Neural progenitor cell (in vitro differentiated cells): Measurements from ENCODE around the gene DUSP18. TPM values are rescaled to one million over a fixed set of nuclear protein-coding genes. Genes with fewer than 3 reads are reported as not detected.

ENCODE experiments used
- DNase-seq: peaks from one replicate; pipeline ENCODE4 v3.0.0-alpha.2; 2016; ENCODE audit warnings: low spot score
- H2AFZ ChIP-seq: fragments of 200-600 bp; sonication (generic); replicated peaks from 2 replicates; pipeline ENCODE4 v1.6.1; 2016; ENCODE audit warnings: antibody characterized with exemption
- H3F3A ChIP-seq: fragments of 200-600 bp; sonication (generic); 2 replicates; pipeline ENCODE4 v1.6.1; 2016; ENCODE audit warnings: antibody characterized with exemption, low read depth
- H3K27ac ChIP-seq: fragments of 200-600 bp; sonication (generic); 2 replicates; pipeline ENCODE4 v1.5.1; 2016; ENCODE audit warnings: mild to moderate bottlenecking
- H3K27me3 ChIP-seq: fragments of 200-600 bp; sonication (generic); 2 replicates; pipeline ENCODE4 v1.6.1; 2016; ENCODE audit warnings: mild to moderate bottlenecking, moderate library complexity
- H3K36me3 ChIP-seq: fragments of 200-600 bp; sonication (generic); 2 replicates; pipeline ENCODE4 v1.5.1; 2016
- H3K4me1 ChIP-seq: fragments of 200-600 bp; sonication (generic); 2 replicates; pipeline ENCODE4 v1.6.1; 2016; ENCODE audit warnings: mixed run types
- H3K4me2 ChIP-seq: fragments of 200-600 bp; sonication (generic); 2 replicates; pipeline ENCODE4 v1.6.1; 2016
- H3K4me3 ChIP-seq: fragments of 200-600 bp; sonication (generic); 2 replicates; pipeline ENCODE4 v1.5.1; 2016
- H3K79me2 ChIP-seq: fragments of 200-600 bp; sonication (generic); 2 replicates; pipeline ENCODE4 v1.6.1; 2016; ENCODE audit warnings: low read depth
- H3K9ac ChIP-seq: fragments of 200-600 bp; sonication (generic); 2 replicates; pipeline ENCODE4 v1.6.1; 2016
- H3K9me3 ChIP-seq: fragments of 200-600 bp; sonication (generic); 2 replicates; pipeline ENCODE4 v1.5.1; 2016; ENCODE audit warnings: low read depth
- H4K20me1 ChIP-seq: fragments of 200-600 bp; sonication (generic); 2 replicates; pipeline ENCODE4 v1.6.1; 2016; ENCODE audit warnings: low read depth
- H3K27ac Mint-ChIP-seq: 3 replicates; pipeline ENCODE4 v1.8.0; 2021; ENCODE audit warnings: mixed read lengths
- H3K27me3 Mint-ChIP-seq: 2 replicates; pipeline ENCODE4 v1.8.0; 2022; ENCODE audit warnings: low read depth, mild to moderate bottlenecking, inconsistent platforms, moderate library complexity, mixed read lengths; ENCODE audit not compliant: insufficient read depth
- H3K36me3 Mint-ChIP-seq: 3 replicates; pipeline ENCODE4 v1.8.0; 2021; ENCODE audit warnings: mixed read lengths
- H3K4me1 Mint-ChIP-seq: 3 replicates; pipeline ENCODE4 v1.8.0; 2021; ENCODE audit warnings: mixed read lengths
- H3K4me3 Mint-ChIP-seq: 3 replicates; pipeline ENCODE4 v1.8.0; 2021; ENCODE audit warnings: mild to moderate bottlenecking, moderate library complexity, mixed read lengths
- H3K9me3 Mint-ChIP-seq: 3 replicates; pipeline ENCODE4 v1.8.0; 2020; ENCODE audit warnings: mixed read lengths
- CTCF ChIP-seq: fragments of 200-600 bp; sonication (generic); IDR thresholded peaks from 2 replicates; pipeline ENCODE4 v1.5.1; 2017; ENCODE audit warnings: antibody characterized with exemption, mild to moderate bottlenecking
- EZH2 ChIP-seq: fragments of 200-600 bp; sonication (generic); IDR thresholded peaks from 2 replicates; pipeline ENCODE4 v1.6.1; 2017; ENCODE audit warnings: antibody characterized with exemption, mild to moderate bottlenecking, moderate library complexity
- EZH2phosphoT487 ChIP-seq: fragments of 200-600 bp; sonication (generic); IDR thresholded peaks from 2 replicates; pipeline ENCODE4 v1.6.1; 2017; ENCODE audit warnings: antibody characterized with exemption
- total RNA-seq: library from RNA; depleted of rRNA; stranded (reverse); fragments of >200 nt; gene quantifications from 2 replicates; pipeline ENCODE4 v1.2.3, GENCODE V29; 2015; ENCODE audit warnings: low replicate concordance

DUSP18 gene
- total RNA-seq, 1 donor from 2014 or later, result 3.1 TPM

GRCh38 chr22:30614268-30614667 is 53.4 kb downstream of the DUSP18 start:
- Histone ChIP-seq H3K79me2 (peaks cover 6% of the 10 kb centered on the region), H4K20me1 (no peaks in the 10 kb centered on the region), H2AFZ (no peak overlapping the region), H3K27me3 (no peaks in the 10 kb centered on the region), H3K9me3 (no peaks in the 10 kb centered on the region), H3K4me3 (no peak overlapping the region), H3K9ac (no peak overlapping the region), H3F3A (no peaks in the 10 kb centered on the region), H3K27ac (no peak overlapping the region), H3K36me3 (peaks cover under 1% of the 10 kb centered on the region), H3K4me1 (peaks cover 2% of the 10 kb centered on the region), H3K4me2 (no peak overlapping the region)
- Mint-ChIP-seq H3K4me1 (peaks cover 8% of the 10 kb centered on the region), H3K9me3 (no peaks in the 10 kb centered on the region), H3K4me3 (no peak overlapping the region), H3K36me3 (peaks cover 26% of the 10 kb centered on the region), H3K27me3 (peaks cover 5% of the 10 kb centered on the region), H3K27ac (no peak overlapping the region)
- no peak for TF ChIP-seq EZH2
- no peak for TF ChIP-seq EZH2phosphoT487
- TF ChIP-seq CTCF, result no peak
- no peak for DNase-seq

- DNase-seq, result no peak
- H3K4me1 Mint-ChIP-seq, result peaks cover 23% of the 10 kb centered on the region
- Histone ChIP-seq H3K4me2 (no peak overlapping the region), H3K4me1 (peaks cover 17% of the 10 kb centered on the region), H3K9me3 (no peaks in the 10 kb centered on the region), H2AFZ (no peak overlapping the region), H3K36me3 (no peaks in the 10 kb centered on the region), H3F3A (peaks cover 2% of the 10 kb centered on the region), H3K4me3 (no peak overlapping the region), H3K27me3 (no peaks in the 10 kb centered on the region), H3K9ac (no peak overlapping the region), H3K79me2 (peaks cover 20% of the 10 kb centered on the region), H4K20me1 (no peaks in the 10 kb centered on the region), H3K27ac (no peak overlapping the region)
- no peak overlapping the region for H3K4me3 Mint-ChIP-seq
- no peak overlapping the region for H3K27ac Mint-ChIP-seq
- peaks cover 8% of the 10 kb centered on the region for H3K27me3 Mint-ChIP-seq
- no peaks in the 10 kb centered on the region for H3K9me3 Mint-ChIP-seq
- no peak for TF ChIP-seq EZH2phosphoT487
- no peak for TF ChIP-seq CTCF
- no peak for TF ChIP-seq EZH2
- H3K36me3 Mint-ChIP-seq, result peaks cover 26% of the 10 kb centered on the region
Observed at GRCh38 chr22:30612789-30613188, 54.9 kb downstream of the DUSP18 start.

Other genes with a start within 250 kb of the DUSP18 start
- gene MTFP1, start 242.1 kb downstream of the DUSP18 start, total RNA-seq, result 29.9 and 67.9 TPM in 2 replicates
- not detected in 2 replicates for gene SEC14L3, start 195.9 kb downstream of the DUSP18 start, total RNA-seq
- 0.31 TPM in 1 of 2 replicates, not detected in the other for gene SEC14L4, start 162.2 kb downstream of the DUSP18 start, total RNA-seq
- gene SEC14L6, start 121.1 kb downstream of the DUSP18 start, total RNA-seq, result 2.4 and 2.7 TPM in 2 replicates
- gene GAL3ST1, start 93.2 kb downstream of the DUSP18 start, total RNA-seq, result 4.3 and 10.1 TPM in 2 replicates
- gene PES1, start 76.0 kb downstream of the DUSP18 start, total RNA-seq, result 30.2 and 54.4 TPM in 2 replicates
- gene TCN2, start 60.7 kb downstream of the DUSP18 start, total RNA-seq, result 33.9 and 66.5 TPM in 2 replicates
- 0.36 and 4.8 TPM in 2 replicates for gene SLC35E4, start 32.1 kb downstream of the DUSP18 start, total RNA-seq
- gene OSBP2, start 27.0 kb upstream of the DUSP18 start, total RNA-seq, result 0.58 and 2.4 TPM in 2 replicates